Neural cell (in vitro differentiated cells): ENCODE results near the gene NHS. TPM values are rescaled to one million over a fixed set of nuclear protein-coding genes. Genes with fewer than 3 reads are reported as not detected.

Experiments used
- H2AFZ ChIP-seq: fragments of 200-600, 300-800 bp; sonication (generic), shearing (Covaris generic); 2 replicates; pipeline ENCODE4 v1.6.0; 2014; ENCODE audit warnings: low read depth, mild to moderate bottlenecking, antibody characterized with exemption, low read length, moderate library complexity
- H3F3A ChIP-seq: fragments of 200-600 bp; shearing (Covaris generic); 2 replicates; pipeline ENCODE4 v1.6.1; 2016; ENCODE audit warnings: mild to moderate bottlenecking, moderate library complexity, mixed read lengths, antibody characterized with exemption, low read length; ENCODE audit not compliant: insufficient read depth, poor library complexity, severe bottlenecking
- H3K27ac ChIP-seq: fragments of 200-600, 300-800 bp; sonication (generic), shearing (Covaris generic); 2 replicates; pipeline ENCODE4 v1.5.1; 2014; ENCODE audit warnings: mild to moderate bottlenecking, low read length, moderate library complexity
- H3K27me3 ChIP-seq: fragments of 300-800, 200-600 bp; sonication (generic), shearing (Covaris generic); 2 replicates; pipeline ENCODE4 v1.6.0; 2014; ENCODE audit warnings: mild to moderate bottlenecking, low read depth, low read length, moderate library complexity; ENCODE audit not compliant: insufficient read depth
- H3K36me3 ChIP-seq: fragments of 300-800, 200-600 bp; sonication (generic), shearing (Covaris generic); 2 replicates; pipeline ENCODE4 v1.5.1; 2014; ENCODE audit warnings: mild to moderate bottlenecking, antibody characterized with exemption, low read length, moderate library complexity; ENCODE audit not compliant: insufficient read depth
- H3K4me2 ChIP-seq: fragments of 300-800, 200-600 bp; sonication (generic), shearing (Covaris generic); 2 replicates; pipeline ENCODE4 v1.6.0; 2014; ENCODE audit warnings: mild to moderate bottlenecking, low read length
- H3K4me3 ChIP-seq: fragments of 300-800, 200-600 bp; sonication (generic), shearing (Covaris generic); 2 replicates; pipeline ENCODE4 v1.5.1; 2014; ENCODE audit warnings: mild to moderate bottlenecking, low read length, moderate library complexity
- H3K79me2 ChIP-seq: fragments of 200-600 bp; shearing (Covaris generic); replicated peaks from 2 replicates; pipeline ENCODE4 v1.6.0; 2014; ENCODE audit warnings: mild to moderate bottlenecking, low read length, moderate library complexity; ENCODE audit not compliant: insufficient read depth
- H3K9ac ChIP-seq: fragments of 300-800, 200-600 bp; sonication (generic), shearing (Covaris generic); 2 replicates; pipeline ENCODE4 v1.6.1; 2016; ENCODE audit warnings: mild to moderate bottlenecking, low read length, mixed read lengths
- H3K9me2 ChIP-seq: fragments of 200-600 bp; shearing (Covaris generic); 2 replicates; pipeline ENCODE4 v1.6.1; 2016; ENCODE audit warnings: mild to moderate bottlenecking, low read length, mixed read lengths; ENCODE audit not compliant: insufficient read depth
- H3K9me3 ChIP-seq: fragments of 200-600, 300-800 bp; sonication (generic), shearing (Covaris generic); 2 replicates; pipeline ENCODE4 v1.6.1; 2016; ENCODE audit warnings: mild to moderate bottlenecking, mixed run types, low read length, moderate library complexity, mixed read lengths
- H4K20me1 ChIP-seq: fragments of 200-600 bp; shearing (Covaris generic); 2 replicates; pipeline ENCODE4 v1.6.1; 2016; ENCODE audit warnings: mild to moderate bottlenecking, mixed run types; ENCODE audit not compliant: insufficient read depth
- CTCF ChIP-seq: fragments of 450-650 bp; IDR thresholded peaks from 2 replicates; pipeline ENCODE4 v1.5.1; 2014; ENCODE audit warnings: antibody characterized with exemption, mild to moderate bottlenecking, moderate library complexity; ENCODE audit not compliant: poor library complexity, severe bottlenecking
- EP300 ChIP-seq: fragments of 450-650 bp; conservative IDR thresholded peaks from 2 replicates; pipeline ENCODE4 v1.6.1; 2014; ENCODE audit warnings: antibody characterized with exemption, mild to moderate bottlenecking, moderate library complexity; ENCODE audit not compliant: poor library complexity, severe bottlenecking
- EZH2 ChIP-seq: fragments of 200-600, 300-800 bp; shearing (Covaris generic), sonication (generic); IDR thresholded peaks from 2 replicates; pipeline ENCODE4 v1.6.1; 2014; ENCODE audit warnings: antibody characterized with exemption, low read length, borderline replicate concordance, mild to moderate bottlenecking; ENCODE audit not compliant: insufficient read depth, poor library complexity, severe bottlenecking
- MXI1 ChIP-seq: fragments of 450-650 bp; conservative IDR thresholded peaks from 2 replicates; pipeline ENCODE4 v1.6.1; 2014; ENCODE audit warnings: antibody characterized with exemption, mild to moderate bottlenecking; ENCODE audit not compliant: poor library complexity, severe bottlenecking
- POLR2AphosphoS5 ChIP-seq: IDR thresholded peaks from 2 replicates; pipeline ENCODE4 v1.6.1; 2012
- RAD21 ChIP-seq: fragments of 450-650 bp; conservative IDR thresholded peaks from 2 replicates; pipeline ENCODE4 v1.6.1; 2014; ENCODE audit warnings: antibody characterized with exemption, mild to moderate bottlenecking, moderate library complexity
- SMC3 ChIP-seq: fragments of 450-650 bp; conservative IDR thresholded peaks from 2 replicates; pipeline ENCODE4 v1.6.1; 2014; ENCODE audit warnings: antibody characterized with exemption, mild to moderate bottlenecking, moderate library complexity; ENCODE audit not compliant: poor library complexity
- TAF1 ChIP-seq: IDR thresholded peaks from 2 replicates; pipeline ENCODE4 v1.6.1; 2012; ENCODE audit warnings: low read depth
- polyA plus RNA-seq: library from polyadenylated mRNA; depleted of rRNA; stranded (reverse); fragments of >200 nt; gene quantifications from 2 replicates; pipeline ENCODE4 v1.2.3, GENCODE V29; 2014
- TF ChIP-seq, protein P1 (sequence below): IDR thresholded peaks from 2 replicates; pipeline ENCODE4 v1.6.1; 2012; ENCODE audit warnings: borderline replicate concordance

Gene NHS
- polyA plus RNA-seq, 1 donor from 2014 or later: 1.9 TPM

DNA sequence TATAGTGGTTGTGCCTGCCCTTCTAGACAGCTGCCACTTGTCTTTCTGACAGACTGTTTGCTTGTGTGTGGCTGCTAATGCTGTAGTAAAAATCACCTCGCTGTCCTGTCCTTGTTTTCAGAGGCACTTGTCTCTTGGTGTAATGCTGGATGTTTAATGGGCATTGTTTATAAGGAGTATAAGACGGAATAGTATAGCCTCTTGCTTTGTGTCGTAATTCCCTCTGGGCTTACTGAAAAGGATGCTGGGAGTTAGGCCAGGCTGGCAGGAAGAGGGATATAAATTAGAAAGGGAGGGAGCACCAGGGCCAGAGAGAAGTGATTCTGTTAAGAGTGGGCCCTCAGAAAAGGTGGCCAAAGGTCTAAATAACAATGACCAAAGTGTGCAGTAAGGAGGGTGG lies 29.0 kb downstream of the NHS start:
- no peaks in the 10 kb centered on the region for H3K9me2 ChIP-seq
- TF ChIP-seq EP300: no peak
- no peak for TF ChIP-seq MXI1
- no peaks in the 10 kb centered on the region for H3F3A ChIP-seq
- H3K27ac ChIP-seq: no peak overlapping the region
- H3K36me3 ChIP-seq: no peaks in the 10 kb centered on the region
- no peaks in the 10 kb centered on the region for H4K20me1 ChIP-seq
- H3K9me3 ChIP-seq: no peaks in the 10 kb centered on the region
- no peak overlapping the region for H3K4me2 ChIP-seq
- no peak overlapping the region for H3K9ac ChIP-seq
- H3K4me3 ChIP-seq: no peak overlapping the region
- no peaks in the 10 kb centered on the region for H3K79me2 ChIP-seq
- no peaks in the 10 kb centered on the region for H3K27me3 ChIP-seq
- H2AFZ ChIP-seq: no peak overlapping the region

GRCh38 chrX:17405225-17405969 lies 30.4 kb downstream of the NHS start:
- no peak overlapping the region for H3K4me2 ChIP-seq
- no peaks in the 10 kb centered on the region for H3K27me3 ChIP-seq
- no peaks in the 10 kb centered on the region for H3K36me3 ChIP-seq

More at GRCh38 chrX:17405225-17405969, 30.4 kb downstream of the NHS start:
- H3K9ac ChIP-seq: no peak overlapping the region
- no peak overlapping the region for H3K4me3 ChIP-seq
- no peak overlapping the region for H2AFZ ChIP-seq
- no peak overlapping the region for H3K27ac ChIP-seq
- no peaks in the 10 kb centered on the region for H4K20me1 ChIP-seq
- no peak for TF ChIP-seq EZH2
- no peak for TF ChIP-seq RAD21
- TF ChIP-seq POLR2AphosphoS5: no peak
- TF ChIP-seq TAF1: no peak
- TF ChIP-seq CTCF: no peak
- TF ChIP-seq EP300: no peak
- TF ChIP-seq, protein P1, sequence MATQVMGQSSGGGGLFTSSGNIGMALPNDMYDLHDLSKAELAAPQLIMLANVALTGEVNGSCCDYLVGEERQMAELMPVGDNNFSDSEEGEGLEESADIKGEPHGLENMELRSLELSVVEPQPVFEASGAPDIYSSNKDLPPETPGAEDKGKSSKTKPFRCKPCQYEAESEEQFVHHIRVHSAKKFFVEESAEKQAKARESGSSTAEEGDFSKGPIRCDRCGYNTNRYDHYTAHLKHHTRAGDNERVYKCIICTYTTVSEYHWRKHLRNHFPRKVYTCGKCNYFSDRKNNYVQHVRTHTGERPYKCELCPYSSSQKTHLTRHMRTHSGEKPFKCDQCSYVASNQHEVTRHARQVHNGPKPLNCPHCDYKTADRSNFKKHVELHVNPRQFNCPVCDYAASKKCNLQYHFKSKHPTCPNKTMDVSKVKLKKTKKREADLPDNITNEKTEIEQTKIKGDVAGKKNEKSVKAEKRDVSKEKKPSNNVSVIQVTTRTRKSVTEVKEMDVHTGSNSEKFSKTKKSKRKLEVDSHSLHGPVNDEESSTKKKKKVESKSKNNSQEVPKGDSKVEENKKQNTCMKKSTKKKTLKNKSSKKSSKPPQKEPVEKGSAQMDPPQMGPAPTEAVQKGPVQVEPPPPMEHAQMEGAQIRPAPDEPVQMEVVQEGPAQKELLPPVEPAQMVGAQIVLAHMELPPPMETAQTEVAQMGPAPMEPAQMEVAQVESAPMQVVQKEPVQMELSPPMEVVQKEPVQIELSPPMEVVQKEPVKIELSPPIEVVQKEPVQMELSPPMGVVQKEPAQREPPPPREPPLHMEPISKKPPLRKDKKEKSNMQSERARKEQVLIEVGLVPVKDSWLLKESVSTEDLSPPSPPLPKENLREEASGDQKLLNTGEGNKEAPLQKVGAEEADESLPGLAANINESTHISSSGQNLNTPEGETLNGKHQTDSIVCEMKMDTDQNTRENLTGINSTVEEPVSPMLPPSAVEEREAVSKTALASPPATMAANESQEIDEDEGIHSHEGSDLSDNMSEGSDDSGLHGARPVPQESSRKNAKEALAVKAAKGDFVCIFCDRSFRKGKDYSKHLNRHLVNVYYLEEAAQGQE: no peak
- no peak for TF ChIP-seq MXI1
- no peak for TF ChIP-seq SMC3
- H3K79me2 ChIP-seq: no peaks in the 10 kb centered on the region
- no peaks in the 10 kb centered on the region for H3K9me2 ChIP-seq
- no peaks in the 10 kb centered on the region for H3K9me3 ChIP-seq
- H3F3A ChIP-seq: no peaks in the 10 kb centered on the region
